GM18498 (cell line): ENCODE data around the gene CREB3L1.

Experiments
- ATAC-seq: cut with Tn5 transposase; IDR thresholded peaks from one replicate; pipeline ENCODE4 v1.9.1; 2021; ENCODE audit warnings: mild to moderate bottlenecking, moderate library complexity; ENCODE audit not compliant: unreplicated experiment

The CREB3L1 gene

GRCh38 chr11:46342239-46342638 is 64.8 kb downstream of the CREB3L1 start:
- ATAC-seq = no peak

- no peak for ATAC-seq
These were observed 66.1 kb downstream of the CREB3L1 start for GRCh38 chr11:46343520-46343919.

GRCh38 chr11:46345131-46345597 is 67.7 kb downstream of the CREB3L1 start:
- no peak for ATAC-seq

GRCh38 chr11:46345881-46346484 is 68.5 kb downstream of the CREB3L1 start:
- no peak for ATAC-seq

- ATAC-seq = peak; percentile 70
These were observed 69.6 kb downstream of the CREB3L1 start, which contains the start of gene DGKZ for GRCh38 chr11:46346886-46347636. TSS of gene DGKZ (plus strand) at chr11:46347463. CDS start at chr11:46347660, 197 bp downstream.

GRCh38 chr11:46347637-46348311 is 70.3 kb downstream of the CREB3L1 start:
- ATAC-seq = no peak

GRCh38 chr11:46348566-46349401 is 71.3 kb downstream of the CREB3L1 start:
- ATAC-seq = no peak

- no peak for ATAC-seq
These were observed 73.2 kb downstream of the CREB3L1 start for GRCh38 chr11:46350695-46351094.

- ATAC-seq = no peak
These were observed 73.7 kb downstream of the CREB3L1 start for GRCh38 chr11:46351148-46351547.

GRCh38 chr11:46351606-46352005 is 74.1 kb downstream of the CREB3L1 start:
- no peak for ATAC-seq

- ATAC-seq = no peak
These were observed 74.8 kb downstream of the CREB3L1 start for GRCh38 chr11:46352063-46352841.

GRCh38 chr11:46353698-46354097 is 76.2 kb downstream of the CREB3L1 start:
- no peak for ATAC-seq

GRCh38 chr11:46356924-46357482 is 79.5 kb downstream of the CREB3L1 start:
- ATAC-seq = no peak

GRCh38 chr11:46357483-46357936 is 80.0 kb downstream of the CREB3L1 start:
- ATAC-seq = no peak

- ATAC-seq = no peak
These were observed 82.5 kb downstream of the CREB3L1 start for GRCh38 chr11:46359953-46360352.

- peak; percentile 28 for ATAC-seq
These were observed 83.4 kb downstream of the CREB3L1 start for GRCh38 chr11:46360878-46361277.

GRCh38 chr11:46361283-46362155 is 84.1 kb downstream of the CREB3L1 start:
- ATAC-seq = peak; percentile 89

GRCh38 chr11:46362156-46363030 is 84.9 kb downstream of the CREB3L1 start:
- no peak for ATAC-seq
